B cell (primary cell): ENCODE data around the gene ZFPL1. TPM values are rescaled to one million over a fixed set of nuclear protein-coding genes. Genes with fewer than 3 reads are reported as not detected.

Experiments used
- ATAC-seq: fragments of 200-7000 bp; cut with Tn5 transposase; one replicate; pipeline ENCODE4 v1.10.0; 2021; ENCODE audit warnings: low read depth, mild to moderate bottlenecking, moderate number of reproducible peaks, moderate library complexity
- CTCF ChIA-PET: fragments of 350-600 bp; sonication (Branson Sonifier 250); formaldehyde crosslinking; loops from one replicate; lab custom pipeline; 2021; ENCODE audit warnings: antibody characterized with exemption, inconsistent platforms; lab: Charles Lee
- POLR2A ChIA-PET: fragments of 350-600 bp; sonication (Branson Sonifier 250); formaldehyde crosslinking; loops from one replicate; lab custom pipeline; 2021; ENCODE audit warnings: antibody characterized with exemption; lab: Charles Lee
- DNase-seq: peaks from one replicate; pipeline ENCODE4 v3.0.0; 2013
- H2AFZ ChIP-seq: 2 replicates; pipeline ENCODE4 v1.6.1; 2012; ENCODE audit warnings: mild to moderate bottlenecking, low read depth, low read length; ENCODE audit not compliant: insufficient read depth, poor library complexity, severe bottlenecking
- H3K27ac ChIP-seq, 2 donors: 1 replicate in 1 of 2; 2 replicates in 1 of 2; pipeline ENCODE4 v1.5.1; 2012 to 2013; ENCODE audit warnings: low read length in 2 of 2, mild to moderate bottlenecking in 2 of 2, moderate library complexity in 1 of 2
- H3K27me3 ChIP-seq, 4 experiments: fragments of 200-600 bp in 1 of 4; sonication (generic) in 1 of 4; replicated peaks in 1 of 4; 1 replicate in 2 of 4; 2 replicates in 2 of 4; pipeline versions ENCODE4 v1.6.1 to v1.7.0; 2013 to 2016; ENCODE audit warnings: low read length in 3 of 4, mild to moderate bottlenecking in 2 of 4, mixed read lengths in 1 of 4, moderate library complexity in 1 of 4; ENCODE audit not compliant: insufficient read depth in 4 of 4, control insufficient read depth in 3 of 4; ENCODE audit errors: control extremely low read depth in 1 of 4
- H3K36me3 ChIP-seq, 2 experiments: replicated peaks in 1 of 2; 1 replicate in 1 of 2; 2 replicates in 1 of 2; pipeline versions ENCODE4 v1.6.1 to v1.7.1; 2013; ENCODE audit warnings: low read length in 1 of 2; ENCODE audit not compliant: insufficient read depth in 2 of 2, control insufficient read depth in 1 of 2; ENCODE audit errors: control extremely low read depth in 1 of 2, extremely low read depth in 1 of 2
- H3K4me1 ChIP-seq, 2 donors: fragments of 200-600 bp in 1 of 2; sonication (generic) in 1 of 2; 1 replicate in 1 of 2; 2 replicates in 1 of 2; pipeline versions ENCODE4 v1.5.1 to v1.6.1; 2013 to 2017; ENCODE audit warnings: low read length in 2 of 2; ENCODE audit not compliant: control insufficient read depth in 2 of 2, insufficient read depth in 2 of 2
- H3K4me2 ChIP-seq: replicated peaks from 2 replicates; pipeline ENCODE3; 2012; ENCODE audit warnings: mild to moderate bottlenecking, low read depth, low read length; ENCODE audit not compliant: poor library complexity, severe bottlenecking
- H3K4me3 ChIP-seq, 5 experiments: fragments of 200-600 bp in 1 of 5; sonication (generic) in 1 of 5; 1 replicate in 3 of 5; 2 replicates in 2 of 5; pipeline versions ENCODE4 v1.5.1 to v1.7.0; 2011 to 2016; ENCODE audit warnings: low read length in 4 of 5, mild to moderate bottlenecking in 4 of 5, low read depth in 2 of 5, control low read depth in 1 of 5, moderate library complexity in 1 of 5; ENCODE audit not compliant: insufficient read depth in 1 of 5; ENCODE audit errors: control extremely low read depth in 1 of 5, extremely low read depth in 1 of 5
- H3K79me2 ChIP-seq: fragments of 200-600 bp; sonication (generic); one replicate; pipeline ENCODE4 v1.6.0; 2016; ENCODE audit warnings: low read length; ENCODE audit not compliant: control insufficient read depth, insufficient read depth
- H3K9ac ChIP-seq: fragments of 200-600 bp; sonication (generic); 2 replicates; pipeline ENCODE4 v1.6.1; 2017; ENCODE audit warnings: mild to moderate bottlenecking, low read length, moderate library complexity
- H3K9me3 ChIP-seq, 3 donors: one replicate each; pipeline versions ENCODE4 v1.6.1 to v1.7.1; 2013; ENCODE audit warnings: low read length in 2 of 3; ENCODE audit not compliant: control insufficient read depth in 2 of 3, insufficient read depth in 1 of 3; ENCODE audit errors: control extremely low read depth in 1 of 3
- H4K20me1 ChIP-seq: 2 replicates; pipeline ENCODE4 v1.6.0; 2012; ENCODE audit warnings: mild to moderate bottlenecking, low read length; ENCODE audit not compliant: insufficient read depth, control insufficient read depth, poor library complexity, severe bottlenecking
- H3K27ac Mint-ChIP-seq: one replicate; pipeline ENCODE4 v1.8.0; 2021; ENCODE audit warnings: mixed read lengths
- H3K27me3 Mint-ChIP-seq: one replicate; pipeline ENCODE4 v1.8.0; 2021; ENCODE audit warnings: mixed read lengths
- H3K4me1 Mint-ChIP-seq: one replicate; pipeline ENCODE4 v1.8.0; 2021; ENCODE audit warnings: mixed read lengths
- H3K4me3 Mint-ChIP-seq: one replicate; pipeline ENCODE4 v1.8.0; 2021; ENCODE audit warnings: mixed read lengths
- H3K9me3 Mint-ChIP-seq: one replicate; pipeline ENCODE4 v1.8.0; 2022; ENCODE audit warnings: mixed read lengths; ENCODE audit not compliant: insufficient read depth
- CTCF ChIP-seq: fragments of 200-600 bp; IDR thresholded peaks from one replicate; pipeline ENCODE4 v1.8.0; 2022; ENCODE audit warnings: antibody characterized with exemption, mild to moderate bottlenecking
- EZH2 ChIP-seq: IDR thresholded peaks from 2 replicates; pipeline ENCODE4 v1.6.1; 2012; ENCODE audit warnings: borderline replicate concordance, low read depth, mild to moderate bottlenecking, moderate library complexity, low read length; ENCODE audit not compliant: insufficient read depth, poor library complexity, severe bottlenecking
- WGBS: methylation state at CpG from one replicate; pipeline ENCODE4 v1.1.5; 2013; ENCODE audit warnings: missing lambda C conversion rate; ENCODE audit not compliant: insufficient coverage; 5-methylcytosine and 5-hydroxymethylcytosine counted together
- intact Hi-C: fragments of 100-400 bp; cut with micrococcal nuclease; formaldehyde crosslinking; loops from one replicate; pipeline ENCODE4 v1.10.0; 2022
- polyA plus RNA-seq: library from polyadenylated mRNA; depleted of rRNA; stranded (reverse); fragments of >200 nt; gene quantifications from 2 replicates; pipeline ENCODE4 v1.2.3, GENCODE V29; 2012
- total RNA-seq, 2 donors: library from RNA; stranded (reverse); fragments of 120-200 nt in 1 of 2; gene quantifications; 1 replicate in 1 of 2; 2 replicates in 1 of 2; pipeline versions ENCODE4 v1.2.3 to v1.2.4, GENCODE V29; 2013 to 2022

ZFPL1 gene
- total and polyA plus RNA-seq, 2 donors (not counting 1 experiment from before 2014, with no cell fraction given): 57.3 to 79.2 TPM

- H3K9me3 Mint-ChIP-seq: no peaks in the 10 kb centered on the region
- no peak overlapping the region for H3K4me3 Mint-ChIP-seq
- Histone ChIP-seq H3K4me2 (no peak overlapping the region), H3K4me3 (no peak overlapping the region), H3K36me3 (peaks cover 0 to 16% of the 10 kb centered on the region in 2 experiments), H3K27me3 (no peaks in the 10 kb centered on the region), H3K79me2 (peaks cover 19% of the 10 kb centered on the region), H2AFZ (no peak overlapping the region), H4K20me1 (no peaks in the 10 kb centered on the region), H3K4me1 (peaks cover 23 to 30% of the 10 kb centered on the region in 2 donors), H3K9me3 (no peaks in the 10 kb centered on the region), H3K9ac (no peak overlapping the region), H3K27ac (no peak overlapping the region)
- ATAC-seq (no peak), DNase-seq (no peak)
- intact Hi-C loops: loop anchor here (10.0 kb wide), 1 partner anchor 480 kb away; the partner anchor contains the start of gene SCYL1
- WGBS: 93% methylated on average over 5 of the region's 5 CpGs
- TF ChIP-seq CTCF (no peak), EZH2 (no peak)
- ChIA-PET CTCF (interaction anchor here (1.0 kb wide), 1 partner anchor 65 kb away, joined by 3 read pairs; no protein-coding TSS in a partner anchor), POLR2A (no interaction called here)
- no peak overlapping the region for H3K27ac Mint-ChIP-seq
- peaks cover 32% of the 10 kb centered on the region for H3K4me1 Mint-ChIP-seq
- no peaks in the 10 kb centered on the region for H3K27me3 Mint-ChIP-seq
Measured at GRCh38 chr11:65045061-65045460, 39.0 kb upstream of the ZFPL1 start.

- TF ChIP-seq CTCF (no peak), EZH2 (no peak)
- Histone ChIP-seq H3K4me2 (no peak overlapping the region), H3K4me1 (peaks cover 19 to 23% of the 10 kb centered on the region in 2 donors), H3K9me3 (no peaks in the 10 kb centered on the region), H2AFZ (no peak overlapping the region), H3K79me2 (peaks cover 19% of the 10 kb centered on the region), H3K9ac (no peak overlapping the region), H3K36me3 (peaks cover 0 to 16% of the 10 kb centered on the region in 2 experiments), H3K4me3 (no peak overlapping the region), H3K27ac (no peak overlapping the region), H4K20me1 (no peaks in the 10 kb centered on the region), H3K27me3 (no peaks in the 10 kb centered on the region)
- Mint-ChIP-seq H3K4me3 (no peak overlapping the region), H3K9me3 (no peaks in the 10 kb centered on the region), H3K27me3 (no peaks in the 10 kb centered on the region), H3K4me1 (peaks cover 29% of the 10 kb centered on the region), H3K27ac (no peak overlapping the region)
- CTCF ChIA-PET: interaction anchor here (1.0 to 1.2 kb wide), 2 partner anchors 64 to 66 kb away, joined by 3 read pairs; partner anchors contain the start of gene TM7SF2
- ATAC-seq (no peak), DNase-seq (no peak)
- intact Hi-C loops: loop anchor here (10.0 kb wide), 1 partner anchor 479 kb away; the partner anchor contains the start of gene SCYL1
- WGBS: 92% methylated on average over 7 of the region's 7 CpGs
- POLR2A ChIA-PET: no interaction called here
Measured at GRCh38 chr11:65045728-65046127, 38.3 kb upstream of the ZFPL1 start.
